SK-N-SH (cell line): ENCODE measurements around the gene FAM171A2. TPM values are rescaled to one million over a fixed set of nuclear protein-coding genes. Genes with fewer than 3 reads are reported as not detected.

Experiments used
- CTCF ChIA-PET: fragments of 300-600, 350-600 bp; formaldehyde crosslinking; extraction: SDS; loops from one replicate; lab custom pipeline; 2021; lab: Yijun Ruan, JAX
- POLR2A ChIA-PET: fragments of 350-600 bp; sonication (Branson Sonifier 250); formaldehyde crosslinking; extraction: SDS; loops from one replicate; lab custom pipeline; 2020; ENCODE audit warnings: antibody characterized with exemption, inconsistent platforms; lab: Yijun Ruan, JAX
- DNase-seq: peaks from one replicate; pipeline ENCODE4 v3.0.0; 2012
- H2AFZ ChIP-seq: fragments of 200-600 bp; sonication (generic); 2 replicates; pipeline ENCODE4 v1.8.1; 2016; ENCODE audit warnings: antibody characterized with exemption, mild to moderate bottlenecking, low read depth
- H3F3A ChIP-seq: fragments of 200-600 bp; sonication (generic); replicated peaks from 2 replicates; pipeline ENCODE3; 2016; ENCODE audit warnings: antibody characterized with exemption, mild to moderate bottlenecking; ENCODE audit not compliant: insufficient read depth
- H3K27ac ChIP-seq, 2 experiments: fragments of 200-500 bp in 1 of 2; fragments of 200-600 bp in 1 of 2; sonication (Bioruptor generic) in 1 of 2; sonication (generic), shearing (Covaris generic) in 1 of 2; 2 replicates each; pipeline versions ENCODE4 v1.5.1 to v1.6.1; 2014 to 2016; ENCODE audit warnings: low read depth in 2 of 2, inconsistent platforms in 1 of 2, low read length in 1 of 2, mild to moderate bottlenecking in 1 of 2, mixed read lengths in 1 of 2
- H3K27me3 ChIP-seq: fragments of 200-600 bp; sonication (generic), shearing (Covaris generic); 2 replicates; pipeline ENCODE4 v1.6.1; 2016; ENCODE audit warnings: mixed run types; ENCODE audit not compliant: insufficient read depth
- H3K36me3 ChIP-seq, 2 experiments: fragments of 200-500 bp in 1 of 2; fragments of 200-600 bp in 1 of 2; sonication (Bioruptor generic) in 1 of 2; sonication (generic) in 1 of 2; replicated peaks in 1 of 2; 2 replicates each; pipeline versions ENCODE3 to v1.5.1; 2014 to 2016; ENCODE audit warnings: low read length in 1 of 2, mild to moderate bottlenecking in 1 of 2; ENCODE audit not compliant: insufficient read depth in 2 of 2, control insufficient read depth in 1 of 2
- H3K4me1 ChIP-seq, 2 experiments: fragments of 200-500 bp in 1 of 2; fragments of 200-600 bp in 1 of 2; sonication (Bioruptor generic) in 1 of 2; sonication (generic), shearing (Covaris generic) in 1 of 2; 2 replicates each; pipeline versions ENCODE4 v1.5.1 to v1.6.1; 2014 to 2016; ENCODE audit warnings: low read depth in 1 of 2, low read length in 1 of 2, mixed run types in 1 of 2; ENCODE audit not compliant: insufficient read depth in 2 of 2, control insufficient read depth in 1 of 2
- H3K4me2 ChIP-seq: fragments of 200-600 bp; sonication (generic), shearing (Covaris generic); 2 replicates; pipeline ENCODE4 v1.6.1; 2017; ENCODE audit warnings: mixed run types
- H3K4me3 ChIP-seq, 2 experiments: fragments of 200-500 bp in 1 of 2; fragments of 200-600 bp in 1 of 2; sonication (Bioruptor generic) in 1 of 2; sonication (generic), shearing (Covaris generic) in 1 of 2; 2 replicates each; pipeline versions ENCODE4 v1.5.1 to v1.8.1; 2014 to 2016; ENCODE audit warnings: low read depth in 2 of 2, inconsistent platforms in 1 of 2, low read length in 1 of 2, mild to moderate bottlenecking in 1 of 2, mixed read lengths in 1 of 2, moderate library complexity in 1 of 2
- H3K79me2 ChIP-seq: fragments of 200-600 bp; sonication (generic); 2 replicates; pipeline ENCODE4 v1.8.1; 2017; ENCODE audit warnings: mild to moderate bottlenecking; ENCODE audit not compliant: insufficient read depth
- H3K9ac ChIP-seq: fragments of 200-600 bp; sonication (generic); 2 replicates; pipeline ENCODE4 v1.6.1; 2017; ENCODE audit warnings: mixed run types
- H3K9me2 ChIP-seq: fragments of 200-600 bp; sonication (generic); 2 replicates; pipeline ENCODE4 v1.6.1; 2017; ENCODE audit warnings: mixed run types
- H3K9me3 ChIP-seq: fragments of 200-600 bp; sonication (generic); 2 replicates; pipeline ENCODE4 v1.6.1; 2017; ENCODE audit warnings: mixed run types, mild to moderate bottlenecking, moderate library complexity
- H4K20me1 ChIP-seq: fragments of 200-600 bp; sonication (generic); 2 replicates; pipeline ENCODE4 v1.6.1; 2017; ENCODE audit warnings: mild to moderate bottlenecking, mixed run types; ENCODE audit not compliant: insufficient read depth
- ELF1 ChIP-seq: IDR thresholded peaks from 2 replicates; pipeline ENCODE4 v1.4.0; 2012
- EP300 ChIP-seq, 2 experiments: IDR thresholded peaks; 2 replicates each; pipeline versions ENCODE4 v1.4.0 to v1.6.1; 2012; ENCODE audit warnings: borderline replicate concordance in 1 of 2, low read depth in 1 of 2, low read length in 1 of 2
- EZH2phosphoT487 ChIP-seq: fragments of 200-600 bp; sonication (generic); IDR thresholded peaks from 2 replicates; pipeline ENCODE4 v1.6.1; 2017; ENCODE audit warnings: low read depth, mixed run types, mild to moderate bottlenecking, antibody characterized with exemption, moderate library complexity, borderline replicate concordance
- FOSL2 ChIP-seq: IDR thresholded peaks from 2 replicates; pipeline ENCODE4 v1.4.0; 2012; ENCODE audit warnings: low read depth, mild to moderate bottlenecking, moderate library complexity, borderline replicate concordance
- FOXJ3 ChIP-seq: sonication (generic); formaldehyde crosslinking; IDR thresholded peaks from 2 replicates; pipeline ENCODE4 v1.5.1; 2020; ENCODE audit warnings: mild to moderate bottlenecking, missing genetic modification reagents
- FOXM1 ChIP-seq: IDR thresholded peaks from 2 replicates; pipeline ENCODE4 v1.4.0; 2012; ENCODE audit warnings: low read depth, mild to moderate bottlenecking
- GABPA ChIP-seq: IDR thresholded peaks from 2 replicates; pipeline ENCODE4 v1.4.0; 2012; ENCODE audit warnings: low read depth, mild to moderate bottlenecking
- GATA2 ChIP-seq: sonication (generic); formaldehyde crosslinking; IDR thresholded peaks from 2 replicates; pipeline ENCODE4 v1.5.0; 2020; ENCODE audit warnings: mild to moderate bottlenecking, missing genetic modification reagents
- JUND ChIP-seq: IDR thresholded peaks from 2 replicates; pipeline ENCODE4 v1.4.0; 2012
- MXI1 ChIP-seq: IDR thresholded peaks from 2 replicates; pipeline ENCODE4 v1.6.1; 2012; ENCODE audit warnings: mild to moderate bottlenecking, low read depth, low read length, improper control_type of control experiment
- POLR2AphosphoS5 ChIP-seq: IDR thresholded peaks from 2 replicates; pipeline ENCODE4 v1.6.1; 2012; ENCODE audit warnings: low read depth, low read length
- RAD21 ChIP-seq: IDR thresholded peaks from 2 replicates; pipeline ENCODE4 v1.6.1; 2012; ENCODE audit warnings: mild to moderate bottlenecking, low read length
- RCOR1 ChIP-seq: fragments of 150-350 bp; IDR thresholded peaks from 2 replicates; pipeline ENCODE4 v1.6.1; 2017; ENCODE audit warnings: antibody characterized with exemption, low read length
- TEAD4 ChIP-seq: IDR thresholded peaks from 2 replicates; pipeline ENCODE4 v1.4.0; 2012; ENCODE audit warnings: mild to moderate bottlenecking, borderline replicate concordance; ENCODE audit not compliant: insufficient read depth
- USF1 ChIP-seq: IDR thresholded peaks from 2 replicates; pipeline ENCODE4 v1.4.0; 2012; ENCODE audit warnings: low read depth, borderline replicate concordance
- USF2 ChIP-seq: fragments of 150-350 bp; IDR thresholded peaks from 2 replicates; pipeline ENCODE4 v1.6.1; 2017; ENCODE audit warnings: antibody characterized with exemption, low read length, low read depth, borderline replicate concordance
- YY1 ChIP-seq: IDR thresholded peaks from 2 replicates; pipeline ENCODE4 v1.4.0; 2012; ENCODE audit warnings: low read depth, mild to moderate bottlenecking
- ZBTB33 ChIP-seq: IDR thresholded peaks from 2 replicates; pipeline ENCODE4 v1.4.0; 2012; ENCODE audit warnings: low read depth, borderline replicate concordance
- WGBS: methylation state at CpG from one replicate; pipeline ENCODE4 v1.1.6; 2017; ENCODE audit warnings: low lambda C conversion rate; 5-methylcytosine and 5-hydroxymethylcytosine counted together
- polyA plus RNA-seq, 3 experiments: library from polyadenylated mRNA; depleted of rRNA; stranded (reverse); fragments of >200 nt; gene quantifications; 2 replicates each; pipeline ENCODE4 v1.2.3, GENCODE V29; 2012

Gene FAM171A2
- polyA plus RNA-seq, 1 of the 3 experiments (the other 2 are of a cell fraction) = 4.9 TPM

GRCh38 chr17:44321246-44322120 lies 42.2 kb downstream of the FAM171A2 start:
- no peak overlapping the region for H3K27ac ChIP-seq
- H3K4me2 ChIP-seq = no peak overlapping the region
- H3F3A ChIP-seq = no peaks in the 10 kb centered on the region
- no peak overlapping the region for H3K9ac ChIP-seq
- H3K79me2 ChIP-seq = peaks cover 12% of the 10 kb centered on the region
- ChIA-PET POLR2A (interaction anchor here (1.0 to 4.9 kb wide), 4 partner anchors 12 to 182 kb away, joined by 3 to 34 read pairs (median 12); partner anchors contain the start of genes RUNDC3A and UBTF), CTCF (interaction anchor here (1.0 to 2.4 kb wide), 5 partner anchors 10 to 111 kb away, joined by 3 to 11 read pairs (median 3); partner anchors contain the start of gene UBTF)
- H4K20me1 ChIP-seq = no peaks in the 10 kb centered on the region
- no peak overlapping the region for H2AFZ ChIP-seq
- 94% methylated on average over 16 of the region's 21 CpGs for WGBS
- H3K9me2 ChIP-seq = no peaks in the 10 kb centered on the region
- TF ChIP-seq GATA2 (CRISPR knock-in tag) = no peak
- TF ChIP-seq GABPA = no peak
- no peak for TF ChIP-seq USF2
- no peak for TF ChIP-seq TEAD4
- TF ChIP-seq EP300 (IDR thresholded peaks at IDR 0.05; ENCODE audit: borderline replicate concordance in 1 of 2, low read depth in 1 of 2, low read length in 1 of 2) = no peak
- TF ChIP-seq ZBTB33 = no peak
- TF ChIP-seq EZH2phosphoT487 = no peak
- no peak for TF ChIP-seq ELF1
- TF ChIP-seq FOXJ3 (CRISPR knock-in tag) = no peak
- no peak for TF ChIP-seq YY1
- no peak for TF ChIP-seq FOSL2
- TF ChIP-seq RCOR1 = no peak
- TF ChIP-seq FOXM1 = no peak
- TF ChIP-seq RAD21 = no peak
- TF ChIP-seq JUND = no peak
- TF ChIP-seq USF1 = no peak
- no peak for TF ChIP-seq POLR2AphosphoS5
- TF ChIP-seq MXI1 = no peak
- H3K4me3 ChIP-seq = no peak overlapping the region
- H3K27me3 ChIP-seq = no peaks in the 10 kb centered on the region
- H3K9me3 ChIP-seq = no peaks in the 10 kb centered on the region
- no peak for DNase-seq
- H3K4me1 ChIP-seq = peaks cover 0 to 10% of the 10 kb centered on the region in 2 experiments; a peak in 1 of 4 replicates
- peaks cover 6 to 31% of the 10 kb centered on the region in 2 experiments for H3K36me3 ChIP-seq
